GM10266 (cell line): Measurements from ENCODE around the gene SRP68.

ENCODE experiments used
- DNase-seq: peaks from one replicate; pipeline ENCODE4 v3.0.0; 2012; ENCODE audit errors: extremely low spot score
- CTCF ChIP-seq: IDR thresholded peaks from 2 replicates; pipeline ENCODE4 v1.5.1; 2012; ENCODE audit warnings: mild to moderate bottlenecking, low read depth; ENCODE audit not compliant: control insufficient read depth, insufficient read depth; ENCODE audit errors: missing control alignments

Gene SRP68

GRCh38 chr17:76053246-76054111, 18.8 kb downstream of the SRP68 start:
- no peak for DNase-seq
- TF ChIP-seq CTCF = no peak

- DNase-seq = no peak
- no peak for TF ChIP-seq CTCF
Measured at GRCh38 chr17:76051561-76051960, 20.8 kb downstream of the SRP68 start.

GRCh38 chr17:76050538-76051467, 21.5 kb downstream of the SRP68 start:
- no peak for DNase-seq
- no peak for TF ChIP-seq CTCF

- DNase-seq = no peak
- TF ChIP-seq CTCF = no peak
Measured at GRCh38 chr17:76049836-76050537, 22.3 kb downstream of the SRP68 start.

- no peak for DNase-seq
- no peak for TF ChIP-seq CTCF
Measured at GRCh38 chr17:76049239-76049638, 23.1 kb downstream of the SRP68 start.

GRCh38 chr17:76048711-76049110, 23.6 kb downstream of the SRP68 start:
- no peak for DNase-seq
- TF ChIP-seq CTCF = no peak
